COLO668 (cell line): Measurements from ENCODE around the gene TOX2.

Experiments
- DNase-seq: peaks from one replicate; lab custom pipeline; 2025; ENCODE audit not compliant: unreplicated experiment; lab: John Stamatoyannopoulos, UW

Gene TOX2

DNA sequence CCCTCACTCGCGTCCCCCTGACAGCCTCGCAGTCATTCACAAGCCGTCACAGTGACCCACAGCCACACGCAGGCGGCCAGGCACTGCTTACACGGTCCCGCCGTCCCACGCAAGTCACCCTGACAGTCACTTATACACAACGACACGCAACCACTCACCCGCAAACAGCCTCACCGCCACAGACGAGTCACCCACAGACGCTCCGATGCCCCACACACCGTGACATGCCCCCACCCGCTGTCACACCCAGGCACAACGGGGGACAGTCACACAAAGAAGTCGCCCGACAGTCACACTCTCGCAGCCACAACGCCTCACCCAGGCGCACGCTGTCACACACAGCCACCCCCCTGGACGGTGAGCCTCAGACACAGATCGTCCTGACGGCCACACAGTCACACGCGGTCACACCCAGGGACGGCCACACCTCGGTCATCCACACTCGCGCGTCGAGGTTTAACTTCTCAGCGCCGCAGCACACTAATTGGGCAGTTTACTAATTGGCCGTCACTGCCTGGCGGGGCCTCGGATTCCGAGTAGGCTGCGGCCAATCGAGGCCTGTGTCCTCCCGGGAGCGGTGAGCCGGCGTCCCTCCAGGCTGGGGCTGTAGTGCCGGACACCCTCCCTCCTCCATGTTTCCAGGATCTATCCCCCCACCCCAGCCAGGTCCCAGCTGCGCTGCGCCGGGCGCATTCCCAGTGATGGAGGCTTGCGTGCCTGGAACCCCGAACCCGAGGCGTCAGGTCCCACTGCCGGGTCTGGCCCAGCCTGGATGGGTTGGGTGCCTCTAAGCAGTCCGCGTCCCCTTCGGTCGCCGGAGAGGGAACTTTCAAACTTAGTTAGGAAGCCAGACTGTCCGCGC is 790 bp downstream of the TOX2 start:
- peak; percentile 20 for DNase-seq

DNA sequence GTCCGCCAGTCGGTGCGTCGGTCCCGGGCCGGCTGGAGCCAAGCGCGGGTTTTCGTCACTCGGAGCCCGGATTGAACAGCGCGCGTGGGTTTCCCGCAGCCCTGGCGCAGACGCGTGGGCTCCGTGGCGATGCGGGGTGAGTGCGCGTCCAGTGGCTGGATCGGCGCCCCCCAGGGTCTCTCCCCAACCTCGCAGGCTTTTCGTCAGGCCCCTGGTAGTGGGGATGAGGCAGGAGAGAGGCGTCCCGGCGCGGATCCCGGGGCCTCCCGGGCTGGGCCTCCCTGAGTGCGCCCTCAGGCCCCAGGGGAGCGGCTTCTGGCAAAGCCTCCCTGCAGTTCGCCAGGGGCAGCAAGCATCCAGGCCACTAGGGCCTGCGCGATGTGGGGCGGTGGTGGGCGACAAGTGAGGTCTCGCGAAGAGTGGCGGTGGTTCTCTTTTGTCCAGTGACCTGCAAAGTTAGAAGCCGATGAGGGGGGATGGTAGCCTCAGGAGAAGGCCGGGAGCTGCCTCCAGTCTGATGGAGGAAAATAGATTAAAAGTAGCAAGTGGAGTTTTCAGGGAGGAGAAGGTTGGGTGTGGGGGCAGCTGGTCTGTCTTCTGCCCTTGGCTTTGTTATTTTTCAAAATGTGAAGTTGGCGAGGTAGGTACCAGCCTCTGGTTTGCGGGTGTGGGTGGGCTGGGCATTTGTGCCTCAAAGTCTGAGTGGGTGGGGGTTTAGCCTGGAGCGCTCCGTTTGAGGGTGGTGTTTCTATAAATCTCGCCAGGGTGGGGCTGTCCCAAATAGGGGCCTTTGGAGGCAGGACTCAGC is 1.6 kb downstream of the TOX2 start:
- DNase-seq, result no peak

DNA sequence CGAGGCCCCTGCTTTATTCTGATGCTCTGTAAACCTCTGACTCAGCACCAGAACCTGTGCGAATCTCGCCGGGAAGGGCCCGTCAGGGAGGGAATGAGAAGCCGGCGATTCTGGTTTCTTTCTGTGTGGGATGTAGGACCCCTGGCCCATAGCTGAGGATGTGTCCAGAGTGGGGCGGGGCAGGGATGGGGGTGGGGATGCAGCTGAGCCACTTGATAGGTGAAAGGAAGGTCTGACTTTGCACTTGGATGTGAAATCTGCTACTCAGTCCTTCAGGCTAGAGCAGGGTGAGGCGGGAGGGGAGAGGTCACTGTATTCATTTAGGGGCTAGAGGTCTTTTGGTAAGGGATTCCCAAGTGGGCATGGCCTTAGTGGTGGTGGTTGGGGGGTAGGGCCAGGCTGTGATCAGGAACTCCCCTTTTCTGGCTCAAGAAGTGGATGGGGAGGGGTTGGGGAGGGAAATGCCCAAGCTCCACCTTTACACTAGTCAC is 2.3 kb downstream of the TOX2 start:
- no peak for DNase-seq

DNA sequence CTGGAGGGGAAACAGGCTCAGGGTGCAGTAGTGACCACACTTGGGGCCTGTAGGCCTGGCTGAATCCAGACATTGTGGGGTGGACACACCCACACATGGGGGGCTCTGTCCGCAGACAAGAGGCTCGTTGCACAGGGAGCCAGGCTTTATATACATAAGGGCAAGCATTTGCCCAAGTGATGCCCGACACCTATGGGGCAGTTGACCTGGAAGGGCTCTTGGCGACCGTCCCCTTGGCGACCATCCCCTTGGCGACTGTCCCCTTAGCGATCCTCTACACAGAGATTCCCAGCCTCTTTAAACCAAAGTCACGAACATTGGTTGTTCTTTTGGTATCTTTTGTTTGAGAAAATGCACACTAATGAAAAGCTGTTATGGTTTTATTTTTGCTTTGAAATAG is 2.7 kb downstream of the TOX2 start:
- DNase-seq, result peak; percentile 18

DNA sequence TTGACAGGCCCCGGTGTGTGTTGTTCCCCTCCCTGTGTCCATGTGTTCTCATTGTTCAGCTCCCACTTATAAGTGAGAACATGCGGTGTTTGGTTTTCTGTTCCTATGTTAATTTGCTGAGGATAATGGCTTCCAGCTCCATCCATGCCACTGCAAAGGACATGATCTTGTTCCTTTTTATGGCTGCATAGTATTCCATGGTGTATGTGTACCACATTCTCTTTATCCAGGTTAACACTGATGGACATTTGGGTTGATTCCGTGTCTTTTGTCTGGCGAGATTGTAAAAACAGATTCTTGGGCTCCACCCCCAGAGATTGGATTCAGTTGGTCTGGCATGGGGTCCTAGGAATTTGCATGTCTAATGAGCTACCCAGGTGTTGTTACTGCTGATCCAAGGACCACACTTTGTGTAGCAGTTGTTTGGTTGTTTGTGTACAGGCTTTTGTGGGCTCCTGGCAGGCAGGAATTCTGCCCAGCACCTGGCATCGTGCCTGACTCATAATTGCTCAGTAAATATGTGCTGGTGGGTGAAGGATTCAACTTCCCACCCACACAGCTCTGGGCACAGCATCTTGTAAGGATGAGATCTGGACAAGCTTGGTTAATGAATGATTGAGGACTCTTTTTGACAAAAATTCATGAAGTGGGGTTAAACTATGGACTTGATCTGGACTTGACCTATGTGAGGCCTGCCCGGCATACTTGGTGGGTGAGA is 5.2 kb downstream of the TOX2 start:
- peak; percentile 43 for DNase-seq

DNA sequence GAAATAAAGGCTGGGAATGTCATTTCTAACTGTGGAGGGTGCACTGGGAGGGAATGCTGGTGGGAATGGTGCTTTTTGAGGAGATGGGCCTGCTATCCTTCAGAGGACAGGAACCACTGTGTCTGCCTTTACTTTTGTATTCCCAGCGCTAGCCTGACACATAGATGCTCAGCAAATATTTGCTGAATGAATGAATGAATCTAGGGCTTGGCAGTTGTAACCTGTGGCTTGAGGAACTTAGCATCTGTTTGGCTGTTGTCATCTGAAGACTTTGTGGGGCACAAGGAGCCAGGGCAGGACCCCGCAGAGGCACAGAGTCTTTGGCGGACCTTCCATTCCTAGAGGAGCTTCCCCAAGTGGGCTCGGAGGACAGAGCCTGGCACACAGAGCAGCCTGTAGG is 6.1 kb downstream of the TOX2 start:
- no peak for DNase-seq

DNA sequence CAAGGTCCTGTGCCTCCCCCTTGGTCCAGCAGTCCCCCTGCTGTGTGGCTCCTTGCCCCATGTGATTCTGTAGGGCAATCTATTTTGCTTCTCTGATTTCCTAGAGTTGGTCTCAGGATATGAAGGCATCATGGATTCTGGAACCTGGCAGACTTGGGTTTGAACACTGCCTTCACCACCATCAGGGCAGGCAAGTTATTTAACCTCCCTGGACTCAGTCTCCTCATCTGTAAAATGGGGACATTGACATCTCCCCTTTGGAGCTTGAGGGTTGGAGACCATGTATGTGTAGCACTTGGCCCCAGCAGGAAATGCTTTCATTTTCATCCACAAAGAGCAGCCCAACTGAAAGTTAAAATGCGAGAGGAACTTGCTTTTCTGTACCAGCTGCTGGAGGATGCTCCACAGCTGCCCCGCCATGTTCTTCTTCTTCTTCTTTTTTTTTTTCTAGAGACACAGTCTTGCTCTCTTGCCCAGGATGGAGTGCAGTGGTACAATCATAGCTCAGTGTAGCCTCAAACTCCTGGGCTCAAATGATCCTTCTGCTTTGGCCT is 6.7 kb downstream of the TOX2 start:
- DNase-seq, result no peak

DNA sequence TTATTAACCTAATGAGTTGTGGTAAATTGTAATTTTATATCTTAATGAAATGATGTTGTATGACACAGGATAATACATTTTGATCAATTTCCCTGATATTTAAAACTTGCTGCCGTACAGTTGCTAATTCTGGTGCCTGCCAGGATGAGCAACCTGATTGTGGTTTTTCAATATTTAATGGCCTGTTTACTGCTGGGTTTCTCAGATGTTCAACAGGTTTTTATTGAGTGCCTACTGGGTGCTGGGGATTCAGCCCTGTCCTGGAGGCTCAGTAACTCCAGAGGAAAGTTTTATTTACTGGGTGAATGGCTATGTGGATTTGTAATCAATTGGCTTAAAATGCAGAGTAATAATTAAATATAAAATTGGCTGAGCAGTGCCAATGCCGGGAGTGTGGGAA is 8.0 kb downstream of the TOX2 start:
- DNase-seq, result no peak

DNA sequence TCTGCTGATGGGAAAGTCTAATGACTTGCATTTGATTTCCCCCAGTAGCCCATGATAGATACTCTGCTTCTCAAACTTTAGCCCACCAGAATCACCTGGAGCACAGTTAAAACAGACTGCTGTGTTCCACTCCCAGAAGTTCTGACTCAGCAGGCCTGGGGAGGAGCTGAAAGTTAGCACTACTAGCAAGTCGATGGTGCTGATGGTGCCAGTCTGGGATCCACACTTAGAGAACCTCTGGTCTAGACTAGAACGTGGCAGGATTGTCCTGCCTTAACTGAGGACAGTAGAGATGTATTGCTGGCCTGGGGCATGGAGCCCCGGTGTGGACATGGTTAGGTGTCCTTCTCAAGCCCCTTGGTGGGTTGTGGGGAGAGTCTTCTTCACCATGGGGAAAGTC is 8.7 kb downstream of the TOX2 start:
- no peak for DNase-seq

DNA sequence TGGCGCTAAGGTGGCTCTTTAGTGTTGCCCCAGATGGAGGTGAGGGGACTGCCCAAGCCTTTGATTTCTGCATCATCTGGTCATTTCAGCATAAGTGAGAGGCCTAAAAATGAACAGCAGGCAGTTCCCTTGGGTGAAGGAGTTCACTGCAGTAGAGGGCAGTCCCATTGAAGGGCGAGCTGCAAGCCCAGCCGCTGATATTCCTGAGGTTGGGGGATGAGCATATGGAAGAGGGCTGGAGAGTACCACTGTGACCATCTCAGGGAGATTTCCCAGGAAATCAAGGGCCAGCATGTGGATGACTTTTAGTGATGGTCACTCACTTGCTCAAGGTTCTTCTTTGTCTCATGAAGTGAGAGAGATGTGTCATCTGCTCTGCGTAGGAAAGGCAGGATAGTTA is 9.3 kb downstream of the TOX2 start:
- DNase-seq, result no peak

DNA sequence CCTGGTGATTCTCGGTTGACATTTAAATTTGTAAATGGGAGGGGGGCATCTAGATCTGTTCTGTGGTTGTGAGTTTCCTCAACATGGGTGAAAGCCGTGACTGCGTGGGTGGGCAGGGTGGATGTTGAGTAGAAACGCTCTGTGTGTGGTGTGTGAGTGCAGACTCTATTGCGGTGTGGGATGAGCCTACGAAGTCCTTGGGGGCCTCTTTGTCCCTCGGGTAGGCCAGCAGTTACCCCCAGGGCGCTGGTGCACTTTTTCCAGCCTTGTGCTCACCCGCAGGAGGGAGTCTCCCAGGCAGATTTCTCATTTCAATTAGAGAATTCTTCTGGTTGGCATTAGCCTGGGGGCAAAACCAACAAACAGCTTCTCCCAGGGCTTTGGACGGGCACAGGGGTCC is 10.6 kb downstream of the TOX2 start:
- DNase-seq, result no peak

DNA sequence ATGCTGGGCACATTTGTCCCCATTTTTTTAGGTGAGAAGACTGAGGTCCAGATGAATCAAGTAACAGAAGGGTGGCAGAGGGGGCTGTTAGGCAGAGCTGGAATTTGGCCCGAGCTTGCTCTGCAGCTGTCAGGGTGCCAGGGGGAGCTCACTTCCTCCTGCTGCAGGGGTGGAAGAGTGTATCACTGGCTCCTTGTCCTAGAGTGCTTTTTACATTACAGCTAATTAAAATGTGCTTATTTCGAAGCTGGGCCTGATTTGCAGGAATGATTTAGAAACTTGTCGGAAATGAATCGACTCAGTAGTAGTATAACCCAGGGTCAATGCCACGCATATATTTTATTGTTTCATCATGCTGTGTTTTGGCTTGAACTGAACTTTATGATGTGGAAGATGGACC is 11.1 kb downstream of the TOX2 start:
- DNase-seq, result no peak

DNA sequence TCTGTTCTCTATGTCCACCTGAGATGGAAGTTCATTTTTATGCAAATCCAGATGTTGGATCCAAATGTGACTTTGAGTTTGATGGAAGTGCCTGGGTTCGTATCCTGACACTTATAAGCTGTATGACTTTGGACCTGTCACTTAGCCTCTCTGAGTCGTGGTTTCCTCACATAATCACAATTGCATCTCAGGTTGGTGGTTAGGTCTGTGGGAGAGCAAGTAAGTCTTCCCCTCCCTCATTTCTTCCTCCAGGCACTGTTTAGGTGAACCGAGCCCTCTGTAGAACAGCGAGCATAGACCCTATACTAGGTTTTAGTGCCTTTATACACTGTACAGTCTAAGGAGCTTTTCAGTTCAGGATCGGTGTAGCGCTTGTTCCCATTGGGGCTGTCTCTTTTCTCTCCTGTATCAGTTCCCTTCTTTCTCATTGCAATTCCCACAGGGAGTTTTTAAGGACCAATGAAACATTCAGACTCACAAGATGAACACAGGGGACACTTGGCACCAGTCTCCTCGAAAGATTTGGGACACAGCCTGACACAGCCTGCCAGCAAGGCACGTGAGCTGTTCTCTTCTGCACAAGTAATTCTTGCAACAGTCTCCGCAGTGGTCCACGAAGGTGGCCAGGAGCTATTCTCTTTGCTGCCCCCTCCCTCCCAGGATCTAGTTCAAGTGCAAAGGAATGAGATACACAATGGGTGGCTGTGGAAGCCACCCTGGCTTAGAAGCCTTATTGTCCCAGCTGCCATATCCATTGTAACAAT is 11.8 kb downstream of the TOX2 start:
- DNase-seq, result no peak

DNA sequence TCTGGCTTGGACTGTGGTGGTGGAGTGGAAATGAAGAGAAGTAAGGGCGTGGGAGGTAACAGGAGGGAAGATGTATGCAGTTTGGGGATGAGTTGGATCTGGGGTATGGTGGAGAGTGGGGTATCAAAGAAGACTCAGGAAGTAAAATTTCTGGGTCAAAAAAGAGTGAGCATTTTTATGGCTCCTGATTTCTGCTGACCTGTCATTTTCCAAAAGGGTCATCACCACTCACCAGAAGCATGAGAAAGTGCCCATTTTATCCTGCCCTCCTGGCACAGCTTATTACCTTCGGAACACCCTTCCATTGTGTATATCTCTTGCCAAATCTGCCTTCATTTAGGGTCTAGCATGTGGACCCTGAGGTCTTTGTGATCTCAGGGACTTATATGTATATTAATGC is 17.3 kb downstream of the TOX2 start:
- no peak for DNase-seq

DNA sequence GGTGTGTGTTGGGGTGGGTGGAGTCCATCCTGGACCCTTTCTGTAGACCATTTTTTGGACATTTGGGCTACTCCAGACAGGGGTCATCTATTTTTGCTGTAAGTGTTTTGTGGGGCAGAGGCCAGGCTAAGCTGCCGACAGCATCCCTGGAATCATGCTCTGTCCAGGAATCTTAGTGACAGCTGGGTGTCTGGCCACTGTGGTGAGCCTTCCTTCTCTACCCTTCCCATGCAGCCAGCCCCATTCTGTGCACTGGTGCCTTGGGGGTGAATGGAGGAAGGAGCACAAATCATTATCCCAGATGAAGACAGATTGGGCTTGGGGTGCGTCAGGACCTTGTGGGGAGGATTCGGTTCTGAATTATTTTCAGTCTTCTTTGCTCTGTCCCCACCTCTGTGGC is 20.2 kb downstream of the TOX2 start:
- no peak for DNase-seq

DNA sequence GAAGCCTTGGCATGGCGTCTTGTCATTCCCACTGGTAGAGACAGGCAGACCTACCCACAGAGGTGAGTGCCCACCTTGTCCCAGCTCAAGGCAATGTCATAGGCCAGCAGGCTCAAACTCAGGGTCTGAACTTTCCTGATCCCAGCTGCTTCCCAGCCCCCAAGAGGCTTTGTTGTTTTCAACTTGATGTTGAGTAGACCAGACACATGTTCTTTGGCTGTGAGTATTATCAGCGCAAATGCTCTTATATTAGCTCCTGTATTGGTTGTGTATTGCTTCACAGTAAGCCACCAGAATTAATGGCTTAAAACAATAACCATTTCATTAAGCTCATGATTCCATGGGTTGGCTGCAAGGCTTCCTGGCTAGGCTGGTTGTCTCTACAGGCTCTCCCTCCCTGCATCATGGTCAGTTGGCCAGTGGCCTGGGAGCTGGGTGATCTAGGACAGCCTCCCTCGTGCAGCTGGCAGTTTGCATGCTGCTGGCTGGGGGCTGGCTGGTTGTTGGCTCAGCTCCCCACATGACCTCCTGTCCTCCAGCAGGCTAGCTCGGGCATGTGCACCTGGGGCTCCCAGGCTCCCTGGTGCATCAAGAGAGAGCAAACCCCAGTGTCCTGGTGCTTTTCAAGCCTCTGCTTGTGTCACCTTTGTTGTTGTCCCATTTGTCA is 21.6 kb downstream of the TOX2 start:
- peak; percentile 37 for DNase-seq

DNA sequence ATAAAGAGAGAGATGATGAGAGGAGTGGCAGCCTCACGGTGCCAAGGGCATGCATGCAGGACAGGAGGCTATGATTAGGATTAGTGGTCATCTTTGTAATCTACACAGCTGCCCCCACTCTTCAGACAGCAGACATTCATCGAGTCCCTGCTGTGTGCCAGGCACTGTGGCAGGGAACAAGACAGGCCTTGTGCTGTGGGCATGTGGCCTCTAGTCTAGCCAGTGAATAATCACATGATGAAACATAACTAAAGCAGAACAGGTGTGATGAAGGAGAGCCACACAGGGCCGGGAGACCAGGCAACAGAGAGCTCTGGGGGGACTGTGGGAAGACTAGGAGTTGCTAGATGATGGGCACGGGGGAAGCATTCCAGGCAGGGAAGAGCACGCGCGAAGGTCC is 22.2 kb downstream of the TOX2 start:
- no peak for DNase-seq

DNA sequence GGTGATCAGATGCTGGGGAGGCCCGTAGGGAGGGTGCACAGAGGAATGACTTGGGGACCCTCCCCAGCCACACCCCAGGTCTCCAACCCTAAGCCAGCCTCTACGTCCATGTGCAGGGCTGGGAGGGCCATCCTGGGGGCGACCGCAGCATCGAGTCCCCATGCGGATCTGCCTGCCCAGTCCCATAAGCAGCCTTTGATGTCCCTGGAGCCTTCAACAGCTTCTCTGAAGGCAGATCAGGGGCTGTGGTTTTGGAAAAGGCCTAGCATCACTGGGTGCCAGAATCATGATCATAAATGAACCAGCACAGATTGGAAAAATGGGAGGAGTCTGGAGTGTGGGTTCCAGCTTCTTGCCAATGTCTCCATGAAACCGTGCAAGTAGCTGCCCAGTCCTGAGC is 22.9 kb downstream of the TOX2 start:
- no peak for DNase-seq

DNA sequence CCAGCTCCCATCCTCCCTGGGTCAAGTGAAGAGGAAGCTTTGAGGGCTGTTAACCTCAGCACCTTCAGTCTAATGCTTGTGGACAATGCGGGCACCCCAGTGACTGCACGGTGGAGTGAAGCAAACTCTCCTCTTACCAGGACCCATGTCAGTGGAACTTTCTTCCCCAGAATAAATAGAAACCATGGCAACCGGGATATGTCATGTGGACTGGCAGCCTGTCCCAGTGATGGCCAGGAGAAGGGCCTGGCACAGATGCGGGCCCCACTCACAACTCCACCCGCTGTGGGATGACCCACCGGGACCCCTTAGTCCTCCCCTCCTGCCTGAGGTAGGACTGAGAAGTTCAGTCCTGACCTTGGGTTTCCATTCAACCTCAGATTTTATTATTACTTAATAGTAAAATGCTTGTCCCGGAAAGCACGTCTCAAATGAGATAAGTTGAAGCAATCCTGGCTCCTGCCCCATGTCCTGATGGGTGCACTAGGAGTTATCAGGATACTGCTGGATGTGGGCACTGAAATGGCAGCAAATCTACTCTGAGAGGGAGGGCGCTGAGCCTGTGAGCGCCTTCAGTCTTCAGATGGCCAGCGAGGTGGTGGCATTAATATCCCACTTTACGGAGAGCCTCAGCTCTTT is 23.5 kb downstream of the TOX2 start:
- no peak for DNase-seq
